Umbilical cord (tissue), 2 donors: ENCODE data around the gene DVL2. TPM values are rescaled to one million over a fixed set of nuclear protein-coding genes. Genes with fewer than 3 reads are reported as not detected.

ENCODE experiments used
- DNase-seq: peaks from one replicate; pipeline ENCODE4 v3.0.0-alpha.2; 2015; ENCODE audit warnings: low spot score
- total RNA-seq: library from RNA; depleted of rRNA; stranded (reverse); fragments of >200 nt; gene quantifications from one replicate; pipeline ENCODE4 v1.2.3, GENCODE V29; 2014; ENCODE audit warnings: low replicate concordance; ENCODE audit not compliant: insufficient read depth

The DVL2 gene
- total RNA-seq = 64.8 TPM

DNA sequence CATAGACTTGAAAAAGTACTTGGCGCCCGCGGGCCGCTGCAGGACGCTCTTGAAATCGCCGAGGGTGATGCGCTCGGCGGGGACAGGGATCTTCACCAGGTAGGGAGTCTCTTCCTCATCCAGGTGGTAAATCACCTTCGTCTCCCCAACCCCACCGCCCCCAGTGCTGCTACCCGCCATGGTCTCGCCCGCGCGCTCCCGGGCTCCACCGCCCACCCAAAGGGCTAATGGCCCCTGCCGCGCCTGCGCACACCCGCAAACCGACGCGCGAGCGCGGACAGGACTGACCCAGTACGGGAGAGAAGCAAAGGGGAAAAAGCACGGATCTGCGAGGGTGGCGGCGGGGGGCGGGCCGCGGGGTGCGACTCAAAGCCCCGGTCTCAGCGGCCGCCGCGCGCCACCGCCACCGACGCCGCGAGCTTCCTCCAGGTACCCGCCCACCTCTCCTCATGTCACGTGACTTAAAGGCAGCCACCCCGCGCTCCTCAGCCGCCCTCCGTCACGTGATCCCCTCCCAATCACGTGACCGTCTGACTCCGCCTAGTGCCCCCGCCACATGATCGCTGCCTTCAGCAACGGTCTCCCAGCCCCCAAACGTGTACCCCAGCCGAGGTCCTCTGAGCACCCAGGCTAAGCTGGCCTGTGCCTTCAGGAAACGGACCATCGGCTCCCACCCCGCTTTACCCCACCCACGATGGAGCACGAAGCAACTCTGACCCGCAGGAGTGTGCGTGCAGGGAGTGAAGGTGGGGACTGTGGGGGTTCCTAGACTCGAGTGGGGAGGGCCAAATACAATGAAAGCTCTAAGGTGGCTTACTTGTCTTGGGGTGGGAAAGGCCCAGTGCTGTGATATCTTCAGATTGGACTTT lies at the start of gene DVL2:
DVL2 (minus strand) TSS at position 435 of the 869 bp plus-strand sequence; CDS start at position 180, 255 bp downstream.
- peak; percentile 98 for DNase-seq

DNA sequence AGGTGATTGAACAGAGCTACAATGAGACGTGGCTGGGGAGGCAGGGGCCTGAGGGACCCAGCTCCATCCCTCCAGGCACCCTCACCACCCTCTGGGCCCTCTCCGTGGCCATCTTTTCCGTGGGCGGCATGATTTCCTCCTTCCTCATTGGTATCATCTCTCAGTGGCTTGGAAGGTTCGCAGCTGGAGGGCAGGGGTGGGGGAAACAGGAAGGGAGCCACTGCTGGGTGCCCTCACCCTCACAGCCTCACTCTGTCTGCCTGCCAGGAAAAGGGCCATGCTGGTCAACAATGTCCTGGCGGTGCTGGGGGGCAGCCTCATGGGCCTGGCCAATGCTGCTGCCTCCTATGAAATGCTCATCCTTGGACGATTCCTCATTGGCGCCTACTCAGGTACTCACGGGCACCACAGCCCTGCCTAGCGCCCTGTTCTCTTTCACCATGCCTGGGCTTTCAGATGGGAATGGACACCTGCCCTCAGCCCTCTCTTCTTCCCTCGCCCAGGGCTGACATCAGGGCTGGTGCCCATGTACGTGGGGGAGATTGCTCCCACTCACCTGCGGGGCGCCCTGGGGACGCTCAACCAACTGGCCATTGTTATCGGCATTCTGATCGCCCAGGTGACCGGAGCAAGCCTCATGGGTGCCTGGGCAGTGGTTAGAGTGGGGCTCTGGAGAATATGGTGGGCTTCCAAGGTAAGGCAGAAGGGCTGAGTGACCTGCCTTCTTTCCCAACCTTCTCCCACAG lies 49.3 kb upstream of the DVL2 start:
- DNase-seq = no peak

DNA sequence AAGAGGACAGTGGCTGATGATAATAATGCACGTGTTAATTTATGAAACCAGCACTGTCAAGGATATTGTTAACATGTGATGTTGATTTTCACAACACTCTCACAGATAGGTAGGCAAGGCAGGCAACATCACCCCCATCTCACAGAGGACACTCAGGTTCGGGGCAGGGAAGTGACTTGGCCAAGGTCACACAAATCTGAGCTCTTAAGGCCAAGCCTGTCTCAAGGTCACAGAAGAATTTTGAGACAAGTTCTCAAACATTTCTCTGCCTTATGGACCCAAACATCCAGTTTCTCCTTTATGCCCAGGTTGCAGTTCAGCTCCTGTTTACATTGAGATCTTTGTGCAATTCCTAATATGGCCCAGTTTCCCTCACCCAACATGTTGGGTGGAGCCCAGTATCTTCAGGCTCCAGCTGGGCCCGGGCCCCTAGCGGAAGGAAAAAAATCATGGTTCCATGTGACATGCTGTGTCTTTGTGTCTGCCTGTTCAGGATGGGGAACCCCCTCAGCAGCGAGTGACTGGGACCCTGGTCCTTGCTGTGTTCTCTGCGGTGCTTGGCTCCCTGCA lies 48.5 kb upstream of the DVL2 start:
- DNase-seq = no peak

DNA sequence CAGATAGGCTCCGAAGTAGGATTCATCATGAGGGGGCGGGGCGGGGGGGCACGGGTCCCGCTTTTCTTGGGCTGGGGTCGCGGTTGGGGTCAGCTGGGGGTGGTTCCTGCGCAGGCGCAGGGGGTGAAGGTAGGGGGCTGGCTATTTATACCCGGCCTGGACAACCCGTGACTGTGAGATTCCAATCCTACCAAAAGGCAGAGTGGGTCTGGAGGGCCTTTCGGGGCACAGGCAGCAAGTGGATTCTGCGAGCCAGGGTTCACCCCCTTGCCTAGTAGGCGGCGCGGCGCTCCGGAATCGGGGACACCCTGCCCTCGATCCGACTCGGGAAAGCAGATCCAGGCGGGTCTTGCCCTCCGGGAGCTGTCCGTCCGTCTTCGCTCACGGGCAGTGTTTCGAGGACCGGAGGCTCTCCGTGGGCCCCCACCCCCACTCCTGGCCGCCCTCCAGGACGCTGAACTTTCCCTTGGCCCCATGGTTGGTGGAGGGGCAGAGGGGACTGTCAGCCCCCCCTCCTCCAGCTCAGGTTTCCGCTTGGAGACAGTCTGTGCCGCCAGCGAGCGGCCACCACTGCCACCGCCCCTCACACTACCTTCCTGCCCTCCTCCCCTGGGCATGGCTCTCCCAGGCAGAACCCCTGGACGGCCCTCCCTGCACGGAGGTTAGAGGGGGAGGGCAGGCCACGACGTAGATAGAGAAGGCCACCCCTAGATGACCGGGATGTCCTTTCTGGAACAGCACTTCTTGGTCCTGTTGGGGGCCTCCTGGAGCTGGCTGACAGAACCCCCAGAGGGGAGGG lies 47.8 kb upstream of the DVL2 start:
- no peak for DNase-seq

DNA sequence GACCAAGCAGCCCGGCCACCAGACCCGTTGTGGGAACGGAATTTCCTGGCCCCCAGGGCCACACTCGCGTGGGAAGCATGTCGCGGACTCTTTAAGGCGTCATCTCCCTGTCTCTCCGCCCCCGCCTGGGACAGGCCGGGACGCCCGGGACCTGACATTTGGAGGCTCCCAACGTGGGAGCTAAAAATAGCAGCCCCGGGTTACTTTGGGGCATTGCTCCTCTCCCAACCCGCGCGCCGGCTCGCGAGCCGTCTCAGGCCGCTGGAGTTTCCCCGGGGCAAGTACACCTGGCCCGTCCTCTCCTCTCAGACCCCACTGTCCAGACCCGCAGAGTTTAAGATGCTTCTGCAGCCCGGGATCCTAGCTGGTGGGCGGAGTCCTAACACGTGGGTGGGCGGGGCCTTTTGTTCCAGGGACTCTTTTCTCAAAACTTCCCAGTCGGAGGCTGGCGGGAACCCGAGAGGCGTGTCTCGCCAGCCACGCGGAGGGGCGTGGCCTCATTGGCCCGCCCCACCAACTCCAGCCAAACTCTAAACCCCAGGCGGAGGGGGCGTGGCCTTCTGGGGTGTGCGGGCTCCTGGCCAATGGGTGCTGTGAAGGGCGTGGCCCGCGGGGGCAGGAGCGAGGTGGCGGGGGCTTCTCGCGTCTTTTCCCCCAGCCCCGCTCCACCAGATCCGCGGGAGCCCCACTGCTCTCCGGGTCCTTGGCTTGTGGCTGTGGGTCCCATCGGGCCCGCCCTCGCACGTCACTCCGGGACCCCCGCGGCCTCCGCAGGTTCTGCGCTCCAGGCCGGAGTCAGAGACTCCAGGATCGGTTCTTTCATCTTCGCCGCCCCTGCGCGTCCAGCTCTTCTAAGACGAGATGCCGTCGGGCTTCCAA lies 47.0 kb upstream of the DVL2 start, which contains the start of gene SLC2A4:
SLC2A4 (plus strand) TSS at position 645 of the 879 bp plus-strand sequence; CDS start at position 862, 217 bp downstream.
- peak; percentile 92 for DNase-seq

DNA sequence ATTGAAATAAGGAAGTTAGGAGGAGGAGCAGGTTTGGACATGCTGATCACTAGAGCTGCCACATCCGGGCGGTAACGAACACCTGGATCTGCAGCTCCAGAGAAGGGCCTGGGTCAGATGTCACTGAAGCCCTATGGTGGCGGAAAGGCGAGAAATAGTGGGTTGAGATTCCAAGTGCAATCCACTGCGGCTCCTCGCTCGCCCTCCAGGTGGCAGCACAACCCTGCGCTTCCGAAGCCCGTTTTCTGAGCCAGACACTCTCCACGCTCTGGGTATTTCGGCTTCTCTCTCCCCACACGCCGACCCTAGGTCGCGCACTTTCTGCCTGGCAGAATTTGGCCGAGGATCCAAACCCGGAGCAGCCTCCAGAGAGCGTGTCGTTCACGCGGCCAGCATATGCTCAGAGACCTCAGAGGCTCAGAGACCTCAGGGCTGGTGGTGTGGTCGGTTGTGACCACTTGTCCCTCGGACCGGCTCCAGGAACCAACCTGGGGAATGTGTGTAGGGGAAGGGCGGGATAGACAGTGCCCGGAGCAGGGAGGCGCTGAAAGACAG lies 46.3 kb upstream of the DVL2 start:
- DNase-seq = peak; percentile 86

DNA sequence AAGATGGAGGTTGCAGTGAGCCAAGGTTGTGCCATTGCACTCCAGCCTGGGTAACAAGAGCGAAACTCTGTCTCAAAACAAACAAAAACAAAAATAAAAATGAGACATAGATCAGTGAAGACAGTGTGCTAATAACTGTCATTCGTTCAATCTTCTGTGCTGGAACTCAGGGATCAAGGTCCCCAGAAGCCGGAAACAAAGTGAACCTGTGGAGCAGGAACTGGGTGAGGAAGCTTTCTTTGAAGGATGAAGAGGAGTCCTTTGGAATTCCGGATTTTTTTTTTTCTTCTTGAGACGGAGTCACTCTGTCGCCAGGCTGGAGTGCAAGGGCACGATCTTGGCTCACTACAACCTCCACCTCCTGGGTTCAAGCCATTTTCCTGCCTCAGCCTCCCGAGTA lies 45.1 kb upstream of the DVL2 start:
- DNase-seq = no peak

DNA sequence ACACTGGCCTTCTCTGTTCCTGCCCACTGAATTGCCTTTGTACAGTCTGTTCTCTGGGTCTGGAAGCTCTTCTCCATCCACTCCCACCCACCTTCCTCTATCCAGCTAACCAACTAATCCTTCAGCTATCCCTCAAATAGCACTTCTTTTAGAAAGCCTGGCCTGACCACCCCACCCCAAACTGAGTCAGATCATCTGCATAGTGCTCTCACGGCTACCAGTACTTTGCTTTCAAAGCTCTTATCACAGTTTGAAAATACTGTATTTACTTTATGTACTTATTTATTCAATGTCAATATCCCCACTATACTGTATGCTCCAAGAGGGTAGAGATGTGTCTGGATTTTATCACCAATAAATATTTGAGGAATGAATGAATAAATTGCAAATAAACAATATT lies 32.5 kb upstream of the DVL2 start:
- DNase-seq = no peak

DNA sequence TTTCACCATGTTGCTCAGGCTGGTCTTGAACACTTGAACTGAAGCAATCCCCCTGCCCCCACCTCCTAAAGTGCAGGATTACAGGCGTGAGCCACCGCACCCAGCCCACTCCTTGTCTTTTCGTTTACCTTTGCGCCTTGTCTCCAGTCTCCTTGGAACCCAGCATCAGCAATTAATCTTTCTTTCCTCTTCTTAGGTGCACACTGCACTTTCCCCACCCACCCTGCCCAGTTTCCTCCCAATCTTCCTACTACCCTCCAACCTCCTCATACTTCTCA lies 29.4 kb upstream of the DVL2 start:
- no peak for DNase-seq

DNA sequence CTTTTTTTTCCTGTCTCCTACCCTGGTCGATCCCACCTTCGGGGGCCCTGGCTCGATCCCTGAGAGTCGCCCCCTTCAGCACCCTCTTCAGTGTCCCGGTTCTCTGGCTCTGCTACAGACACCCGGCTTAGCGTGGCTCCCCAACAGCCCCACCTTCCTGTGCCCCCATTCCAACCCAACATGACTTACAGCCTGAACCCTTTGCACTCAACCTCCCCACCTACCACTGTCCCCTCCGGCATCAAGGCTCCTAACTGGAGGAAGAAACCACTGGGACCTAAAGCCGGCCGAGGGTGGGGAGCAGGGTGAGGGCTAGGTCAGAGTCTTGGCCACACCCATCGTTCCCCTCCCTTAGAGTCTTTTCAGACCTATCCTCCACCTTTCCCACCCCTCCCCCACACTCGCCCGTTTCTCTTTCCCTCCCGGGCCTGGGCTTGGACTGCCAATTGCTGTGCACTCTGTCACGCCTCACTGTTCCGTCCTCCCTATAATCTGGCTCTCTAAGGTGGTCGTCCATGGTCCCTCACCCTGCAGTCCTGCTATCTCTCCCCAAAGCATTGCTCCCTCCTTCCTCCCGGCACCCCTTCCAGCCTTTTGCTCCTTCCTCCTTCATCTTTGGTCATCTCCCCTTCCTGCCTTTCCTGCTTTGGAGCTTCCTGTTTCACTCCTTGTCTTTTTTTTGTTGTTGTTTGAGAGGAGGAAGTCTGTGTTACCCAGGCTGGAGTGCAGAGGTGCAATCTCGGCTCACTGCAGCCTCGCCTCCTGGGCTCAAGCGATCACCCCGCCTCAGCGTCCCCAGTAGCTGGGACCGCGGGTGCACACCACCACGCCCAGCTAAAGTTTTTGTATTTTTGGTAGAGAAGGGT lies 28.9 kb upstream of the DVL2 start:
- DNase-seq = no peak

DNA sequence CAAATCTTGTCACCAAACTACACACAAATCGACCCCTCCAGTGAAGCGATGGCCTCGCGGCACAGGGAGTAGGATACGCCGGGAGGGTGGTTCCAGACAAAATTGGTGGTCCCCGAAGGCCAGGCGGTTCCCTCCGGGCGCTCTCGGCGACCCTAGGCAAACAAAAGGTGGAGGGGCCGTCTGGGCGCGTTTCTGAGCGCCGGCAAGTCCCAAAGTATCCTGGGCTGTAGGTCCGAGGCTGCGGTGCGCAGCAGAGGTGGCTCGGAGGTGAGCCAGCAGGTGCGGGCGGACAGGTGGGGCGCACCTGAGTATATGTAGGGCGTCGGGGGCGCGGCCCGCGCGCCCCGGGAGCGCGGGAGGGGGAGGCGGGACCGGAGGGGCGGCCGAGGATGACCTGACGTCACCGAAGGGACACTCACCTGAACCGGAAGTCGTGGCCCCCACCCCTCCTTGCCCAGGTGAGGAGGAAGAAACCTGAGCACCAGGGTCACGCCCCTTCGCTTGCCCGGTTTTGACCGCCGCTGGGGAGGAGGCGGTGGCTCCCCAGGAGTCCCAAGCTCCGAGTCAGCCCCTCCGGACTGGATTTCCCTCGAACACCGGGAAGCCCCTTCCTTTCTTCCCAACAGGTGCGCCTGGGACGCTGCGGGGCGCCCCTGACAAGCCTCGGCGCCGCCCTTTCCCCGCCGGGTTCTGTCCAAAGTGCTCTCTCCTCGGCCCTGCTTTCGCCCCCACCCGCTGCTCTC lies 28.0 kb upstream of the DVL2 start, which contains the start of gene CLDN7:
CLDN7 (minus strand) TSS at position 287 of the 743 bp plus-strand sequence. CDS start 435 bp downstream, outside the sequence.
- DNase-seq = no peak

DNA sequence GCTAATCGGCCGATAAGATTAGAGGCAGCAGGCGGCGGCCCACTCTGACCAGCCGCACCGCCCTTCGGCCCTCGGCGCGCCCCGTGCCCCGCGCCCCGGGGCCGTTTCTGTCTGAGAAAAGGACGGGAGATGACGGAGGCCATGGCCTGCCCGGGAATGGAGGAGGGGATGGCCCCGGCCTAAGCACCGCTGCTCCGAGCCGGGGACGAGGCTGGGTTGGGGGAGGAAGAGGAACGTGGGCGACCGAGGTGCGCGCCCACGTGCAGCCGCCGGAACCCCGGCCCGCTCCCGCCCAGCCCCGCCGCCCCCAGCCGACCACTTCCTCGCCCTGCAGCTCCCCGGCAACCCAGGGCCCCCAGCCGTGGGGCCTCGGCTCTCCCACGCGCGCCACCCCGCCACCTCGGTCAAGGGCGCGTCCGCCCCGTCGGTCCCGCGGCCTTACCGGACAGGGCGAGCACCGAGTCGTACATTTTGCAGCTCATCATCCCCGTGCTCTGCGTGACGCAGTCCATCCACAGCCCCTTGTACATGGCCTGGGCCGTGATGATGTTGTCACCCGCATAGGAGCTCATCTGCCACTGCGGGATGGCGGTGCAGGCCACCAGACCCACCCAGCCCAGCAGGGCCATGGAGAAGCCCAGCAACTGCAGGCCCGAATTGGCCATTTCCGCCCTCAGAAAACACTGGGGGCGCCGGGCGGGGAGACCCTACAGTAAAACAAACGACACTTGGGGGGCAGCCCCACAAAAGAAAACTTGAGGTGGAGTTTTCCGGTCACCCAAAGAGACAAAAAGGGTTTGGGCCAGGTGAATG lies 27.3 kb upstream of the DVL2 start:
- no peak for DNase-seq

DNA sequence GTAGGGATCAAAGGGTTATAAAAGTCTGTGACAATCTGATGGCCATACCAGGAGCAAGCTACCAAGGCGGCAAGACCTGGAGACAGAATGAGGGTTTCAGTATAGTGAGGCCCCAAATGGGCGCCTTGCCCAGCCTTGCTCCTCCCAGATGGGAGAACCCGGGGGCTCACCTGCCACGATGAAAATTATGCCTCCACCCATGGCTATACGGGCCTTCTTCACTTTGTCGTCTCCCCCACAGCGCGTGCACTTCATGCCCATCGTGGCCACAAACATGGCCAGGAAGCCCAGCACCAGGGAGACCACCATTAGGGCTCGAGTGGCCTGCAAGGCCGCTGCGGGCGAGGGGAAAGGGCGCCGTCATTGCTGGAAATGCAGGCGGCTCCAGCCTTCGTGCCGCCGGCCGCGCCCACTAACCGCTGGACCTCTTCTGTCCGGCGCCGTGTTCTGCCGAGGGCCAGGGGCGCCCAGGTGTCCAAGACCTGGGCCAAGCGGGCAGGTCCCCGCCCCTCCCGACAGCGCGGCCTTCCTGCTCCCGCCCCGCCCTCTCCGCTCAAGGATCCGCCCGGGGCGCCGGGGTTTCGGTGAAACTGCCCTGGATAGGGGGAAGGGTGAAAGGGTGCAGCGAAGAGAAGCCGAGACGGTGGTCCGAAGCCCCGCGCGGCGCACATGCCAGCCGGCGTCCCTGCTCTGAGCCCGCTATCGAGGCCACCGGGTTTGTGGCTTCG lies 26.5 kb upstream of the DVL2 start:
- no peak for DNase-seq

DNA sequence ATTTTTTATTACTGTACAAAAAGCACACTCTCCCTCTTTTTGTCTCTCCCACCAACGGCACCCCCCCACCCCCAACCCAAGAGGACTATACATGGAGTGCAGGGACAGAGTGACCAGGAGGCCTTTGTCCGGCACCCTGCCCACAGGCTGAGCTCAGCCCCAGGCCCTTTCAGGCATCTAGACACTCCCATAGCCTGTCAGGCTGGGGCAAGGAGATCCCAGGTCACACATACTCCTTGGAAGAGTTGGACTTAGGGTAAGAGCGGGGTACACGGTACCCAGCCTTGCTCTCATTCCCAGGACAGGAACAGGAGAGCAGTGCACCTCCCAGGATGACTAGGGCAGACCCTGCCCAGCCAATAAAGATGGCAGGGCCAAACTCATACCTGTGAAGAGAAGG lies 25.8 kb upstream of the DVL2 start:
- no peak for DNase-seq

DNA sequence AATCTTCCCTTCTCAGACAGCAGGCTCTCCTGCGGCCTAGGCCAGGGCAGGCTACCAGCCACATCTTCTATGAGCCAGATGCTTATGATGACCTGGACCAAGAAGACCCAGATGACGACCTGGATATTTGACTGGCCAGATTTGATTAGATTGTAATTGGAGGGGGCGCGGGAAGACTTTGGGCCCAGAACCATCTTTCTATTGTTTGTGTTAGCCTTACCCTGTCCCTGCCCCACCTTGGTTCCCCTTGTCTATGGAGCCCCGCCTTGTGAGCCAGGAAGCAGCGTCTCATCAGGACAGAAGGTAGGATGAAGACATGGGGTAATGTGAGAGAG lies 25.2 kb upstream of the DVL2 start:
- DNase-seq = no peak

DNA sequence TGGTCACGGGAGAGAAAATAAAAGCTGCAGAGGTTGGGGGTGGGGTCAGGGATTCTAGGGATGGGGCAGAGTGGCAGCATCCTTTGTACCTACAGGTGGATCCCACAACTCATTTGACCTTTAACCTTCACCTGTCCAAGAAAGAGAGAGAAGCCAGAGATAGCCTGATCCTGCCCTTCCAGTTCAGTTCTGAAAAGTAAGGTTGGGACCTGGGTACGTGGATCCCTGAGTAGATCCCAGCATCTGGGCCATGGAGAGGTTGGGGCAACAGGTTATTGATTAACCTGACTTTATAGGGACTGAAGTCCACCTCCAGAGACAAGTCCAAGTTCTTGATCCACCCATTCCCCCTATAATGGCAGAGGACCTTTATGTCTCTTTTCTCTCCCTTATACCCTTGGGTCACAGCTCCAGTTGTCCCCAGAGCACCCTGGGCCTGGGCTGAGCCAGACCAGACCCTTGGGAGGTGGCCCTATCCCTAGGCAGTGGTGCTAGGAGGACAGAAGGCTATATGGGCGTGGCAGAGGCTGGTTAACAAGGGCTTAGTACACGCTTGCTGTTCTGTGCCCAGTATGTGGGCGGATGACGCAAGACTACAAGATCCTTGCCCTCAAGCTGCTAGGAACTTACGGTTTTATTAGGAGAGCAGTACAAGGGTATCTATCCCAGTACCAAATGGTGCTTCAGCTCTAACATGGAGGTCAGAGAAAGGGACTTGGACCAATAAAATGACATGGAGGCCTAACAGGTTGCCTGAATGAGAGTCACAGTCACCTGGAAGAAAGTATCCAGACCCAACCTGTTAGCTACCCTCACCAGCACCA lies 24.6 kb upstream of the DVL2 start:
- no peak for DNase-seq
